IMR-90 (cell line): ENCODE results near the gene TMEM141. TPM values are rescaled to one million over a fixed set of nuclear protein-coding genes. Genes with fewer than 3 reads are reported as not detected.

Experiments used
- ATAC-seq: fragments of 200-7000 bp; cut with Tn5 transposase; 2 replicates; pipeline ENCODE4 v1.9.1; 2020; ENCODE audit warnings: low read depth, mild to moderate bottlenecking, moderate library complexity
- BruUV-seq: library from RNA; stranded (reverse); fragments of 400-500 nt; replicated peaks from 2 replicates; lab custom pipeline; 2021; lab: Mats Ljungman, UMichigan
- CTCF ChIA-PET: fragments of 300-600 bp; formaldehyde crosslinking; extraction: SDS; loops from one replicate; lab custom pipeline; 2021; ENCODE audit warnings: antibody characterized with exemption; lab: Yijun Ruan, JAX
- POLR2A ChIA-PET: fragments of 300-600 bp; sonication (Branson Sonifier 250); formaldehyde crosslinking; loops from one replicate; lab custom pipeline; 2022; ENCODE audit warnings: antibody characterized with exemption; ENCODE audit not compliant: unreplicated experiment; lab: Charles Lee
- DNase-seq: peaks from one replicate; pipeline ENCODE4 v3.0.0; 2013
- H2AFZ ChIP-seq: replicated peaks from 2 replicates; pipeline ENCODE3; 2013; ENCODE audit warnings: low read length, mild to moderate bottlenecking; ENCODE audit not compliant: poor library complexity
- H2AK5ac ChIP-seq: 2 replicates; pipeline ENCODE4 v1.6.1; 2013; ENCODE audit warnings: low read depth, low read length, inconsistent platforms
- H2AK9ac ChIP-seq: replicated peaks from 2 replicates; pipeline ENCODE3; 2013; ENCODE audit warnings: mild to moderate bottlenecking, low read depth, low read length, moderate library complexity; ENCODE audit not compliant: poor library complexity
- H2BK120ac ChIP-seq: 2 replicates; pipeline ENCODE4 v1.6.1; 2013; ENCODE audit warnings: low read depth, low read length, inconsistent platforms
- H2BK15ac ChIP-seq: 3 replicates; pipeline ENCODE4 v1.6.1; 2013; ENCODE audit warnings: low read depth, low read length, inconsistent platforms
- H2BK20ac ChIP-seq: 2 replicates; pipeline ENCODE4 v1.6.1; 2013; ENCODE audit warnings: low read depth, mild to moderate bottlenecking, inconsistent platforms, low read length, moderate library complexity
- H2BK5ac ChIP-seq: 2 replicates; pipeline ENCODE4 v1.6.1; 2013; ENCODE audit warnings: mild to moderate bottlenecking, low read depth, low read length, inconsistent platforms; ENCODE audit not compliant: poor library complexity, severe bottlenecking
- H3K14ac ChIP-seq: replicated peaks from 2 replicates; pipeline ENCODE4 v1.6.1; 2013; ENCODE audit warnings: low read depth, low read length, inconsistent platforms
- H3K18ac ChIP-seq: 2 replicates; pipeline ENCODE4 v1.6.1; 2013; ENCODE audit warnings: low read depth, low read length, control low read depth
- H3K23ac ChIP-seq: 2 replicates; pipeline ENCODE4 v1.6.1; 2013; ENCODE audit warnings: low read depth, low read length, inconsistent platforms
- H3K27ac ChIP-seq: 2 replicates; pipeline ENCODE4 v1.5.1; 2013; ENCODE audit warnings: mild to moderate bottlenecking, control low read depth, low read length; ENCODE audit not compliant: insufficient read depth
- H3K27me3 ChIP-seq: 2 replicates; pipeline ENCODE4 v1.6.1; 2013; ENCODE audit warnings: low read length; ENCODE audit not compliant: control insufficient read depth, insufficient read depth
- H3K36me3 ChIP-seq: 2 replicates; pipeline ENCODE4 v1.6.1; 2013; ENCODE audit warnings: low read length, mixed read lengths; ENCODE audit not compliant: control insufficient read depth, insufficient read depth
- H3K4ac ChIP-seq: 2 replicates; pipeline ENCODE4 v1.6.1; 2013; ENCODE audit warnings: low read depth, low read length, inconsistent platforms
- H3K4me1 ChIP-seq: 2 replicates; pipeline ENCODE4 v1.6.1; 2013; ENCODE audit warnings: low read length, mixed read lengths; ENCODE audit not compliant: control insufficient read depth, insufficient read depth
- H3K4me2 ChIP-seq: 2 replicates; pipeline ENCODE4 v1.6.1; 2013; ENCODE audit warnings: low read depth, mild to moderate bottlenecking, control low read depth, low read length, moderate library complexity
- H3K4me3 ChIP-seq: 2 replicates; pipeline ENCODE4 v1.5.1; 2013; ENCODE audit warnings: low read depth, mild to moderate bottlenecking, control low read depth, low read length, moderate library complexity; ENCODE audit not compliant: insufficient read depth
- H3K56ac ChIP-seq: 2 replicates; pipeline ENCODE4 v1.6.1; 2013; ENCODE audit warnings: low read length, inconsistent platforms; ENCODE audit not compliant: insufficient read depth; ENCODE audit errors: extremely low read depth
- H3K79me1 ChIP-seq, 2 experiments: 2 replicates each; pipeline ENCODE4 v1.6.1; 2013; ENCODE audit warnings: low read length in 2 of 2, inconsistent platforms in 1 of 2, low read depth in 1 of 2
- H3K9ac ChIP-seq: 2 replicates; pipeline ENCODE4 v1.6.1; 2013; ENCODE audit warnings: low read depth, low read length, control low read depth
- H3K9me1 ChIP-seq: 2 replicates; pipeline ENCODE4 v1.6.1; 2013; ENCODE audit warnings: low read length, inconsistent platforms; ENCODE audit not compliant: insufficient read depth
- H3K9me3 ChIP-seq: 2 replicates; pipeline ENCODE4 v1.6.1; 2013; ENCODE audit warnings: low read length; ENCODE audit not compliant: control insufficient read depth, insufficient read depth
- H4K20me1 ChIP-seq: 2 replicates; pipeline ENCODE4 v1.6.1; 2013; ENCODE audit warnings: low read length, inconsistent platforms; ENCODE audit not compliant: insufficient read depth
- H4K5ac ChIP-seq: 2 replicates; pipeline ENCODE4 v1.6.1; 2013; ENCODE audit warnings: mild to moderate bottlenecking, low read depth, low read length, control low read depth
- H4K8ac ChIP-seq, 2 experiments: 2 replicates each; pipeline ENCODE4 v1.6.1; 2013; ENCODE audit warnings: low read depth in 2 of 2, low read length in 2 of 2, control low read depth in 1 of 2, inconsistent platforms in 1 of 2
- H4K91ac ChIP-seq: 2 replicates; pipeline ENCODE4 v1.6.1; 2013; ENCODE audit warnings: low read depth, low read length, inconsistent platforms; ENCODE audit not compliant: insufficient read depth
- BHLHE40 ChIP-seq: fragments of 150-350 bp; IDR thresholded peaks from 2 replicates; pipeline ENCODE4 v1.6.1; 2016; ENCODE audit warnings: mild to moderate bottlenecking, low read depth, low read length
- CEBPB ChIP-seq: IDR thresholded peaks from 2 replicates; pipeline ENCODE4 v1.6.1; 2012; ENCODE audit warnings: low read depth, low read length, improper control_type of control experiment
- CHD1 ChIP-seq: IDR thresholded peaks from 2 replicates; pipeline ENCODE4 v1.6.1; 2012; ENCODE audit warnings: low read depth, low read length, improper control_type of control experiment
- FOS ChIP-seq: fragments of 150-350 bp; IDR thresholded peaks from 2 replicates; pipeline ENCODE4 v1.6.1; 2016; ENCODE audit warnings: low read depth, low read length
- MAFK ChIP-seq: IDR thresholded peaks from 2 replicates; pipeline ENCODE4 v1.6.1; 2012; ENCODE audit warnings: low read depth, low read length, improper control_type of control experiment
- MAZ ChIP-seq: IDR thresholded peaks from 2 replicates; pipeline ENCODE4 v1.6.1; 2012; ENCODE audit warnings: low read depth, mild to moderate bottlenecking, low read length, improper control_type of control experiment, moderate library complexity, borderline replicate concordance
- MXI1 ChIP-seq: IDR thresholded peaks from 2 replicates; pipeline ENCODE4 v1.6.1; 2012; ENCODE audit warnings: low read depth, mild to moderate bottlenecking, low read length, moderate library complexity, borderline replicate concordance
- NFE2L2 ChIP-seq: fragments of 150-350 bp; IDR thresholded peaks from 2 replicates; pipeline ENCODE4 v1.6.1; 2016; ENCODE audit warnings: low read depth, mild to moderate bottlenecking, low read length
- POLR2A ChIP-seq: IDR thresholded peaks from 2 replicates; pipeline ENCODE4 v1.6.1; 2012; ENCODE audit warnings: mild to moderate bottlenecking, low read depth, low read length
- RAD21 ChIP-seq: IDR thresholded peaks from 2 replicates; pipeline ENCODE4 v1.6.1; 2012; ENCODE audit warnings: low read length, improper control_type of control experiment
- RCOR1 ChIP-seq: IDR thresholded peaks from 2 replicates; pipeline ENCODE4 v1.6.1; 2012; ENCODE audit warnings: mild to moderate bottlenecking, low read length, improper control_type of control experiment; ENCODE audit not compliant: insufficient replicate concordance
- RFX5 ChIP-seq: IDR thresholded peaks from 2 replicates; pipeline ENCODE4 v1.8.0; 2012; ENCODE audit warnings: low read depth, mild to moderate bottlenecking, low read length, moderate library complexity
- SMC3 ChIP-seq: fragments of 150-350 bp; IDR thresholded peaks from 2 replicates; pipeline ENCODE4 v1.6.1; 2016; ENCODE audit warnings: low read depth, mild to moderate bottlenecking, antibody characterized with exemption, low read length, moderate library complexity
- WGBS, 2 experiments: methylation state at CpG; one replicate each; pipeline versions ENCODE4 v1.1.5 to v1.1.7; 2013; ENCODE audit warnings: missing lambda C conversion rate in 2 of 2; ENCODE audit not compliant: insufficient read length in 1 of 2; ENCODE audit errors: extremely low coverage in 2 of 2; 5-methylcytosine and 5-hydroxymethylcytosine counted together
- dilution Hi-C: fragments of 300-500 bp; cut with HindIII; formaldehyde crosslinking; loops from one replicate; pipeline ENCODE4 v1.14.3; 2018; ENCODE audit warnings: low sequenced_read_pairs; ENCODE audit not compliant: unreplicated experiment
- in situ Hi-C: fragments of 300-500 bp; cut with MboI; formaldehyde crosslinking; loops from 3 replicates; pipeline ENCODE4 v1.14.3; 2019; ENCODE audit warnings: low sequenced_read_pairs, inconsistent platforms, mixed read lengths
- intact Hi-C: fragments of 100-400 bp; cut with micrococcal nuclease; formaldehyde crosslinking; loops from 2 replicates; pipeline ENCODE4 v1.10.0; 2022
- polyA plus RNA-seq, 3 experiments: library from polyadenylated mRNA; depleted of rRNA; stranded (reverse); fragments of >200 nt; gene quantifications; 2 replicates each; pipeline ENCODE4 v1.2.3, GENCODE V29; 2012; ENCODE audit warnings: low replicate concordance in 1 of 3
- total RNA-seq: library from RNA; depleted of rRNA; stranded (reverse); fragments of >200 nt; gene quantifications from 2 replicates; pipeline ENCODE4 v1.2.3, GENCODE V29; 2012
- TF ChIP-seq, protein P1 (sequence below): fragments of 150-350 bp; IDR thresholded peaks from 2 replicates; pipeline ENCODE4 v1.6.1; 2017; ENCODE audit warnings: mild to moderate bottlenecking, antibody characterized with exemption, low read length, low read depth
- TF ChIP-seq, protein P2 (sequence below): conservative IDR thresholded peaks from 2 replicates; pipeline ENCODE4 v1.5.1; 2012; ENCODE audit warnings: mild to moderate bottlenecking, low read depth, low read length, improper control_type of control experiment
- TF ChIP-seq, protein P3 (sequence below): fragments of 150-350 bp; IDR thresholded peaks from 2 replicates; pipeline ENCODE4 v1.6.1; 2016; ENCODE audit warnings: low read depth, mild to moderate bottlenecking, low read length, moderate library complexity, borderline replicate concordance

Gene TMEM141
- total and polyA plus RNA-seq, 2 of the 4 experiments (the other 2 are of a cell fraction) = 39.1 to 77.8 TPM

DNA sequence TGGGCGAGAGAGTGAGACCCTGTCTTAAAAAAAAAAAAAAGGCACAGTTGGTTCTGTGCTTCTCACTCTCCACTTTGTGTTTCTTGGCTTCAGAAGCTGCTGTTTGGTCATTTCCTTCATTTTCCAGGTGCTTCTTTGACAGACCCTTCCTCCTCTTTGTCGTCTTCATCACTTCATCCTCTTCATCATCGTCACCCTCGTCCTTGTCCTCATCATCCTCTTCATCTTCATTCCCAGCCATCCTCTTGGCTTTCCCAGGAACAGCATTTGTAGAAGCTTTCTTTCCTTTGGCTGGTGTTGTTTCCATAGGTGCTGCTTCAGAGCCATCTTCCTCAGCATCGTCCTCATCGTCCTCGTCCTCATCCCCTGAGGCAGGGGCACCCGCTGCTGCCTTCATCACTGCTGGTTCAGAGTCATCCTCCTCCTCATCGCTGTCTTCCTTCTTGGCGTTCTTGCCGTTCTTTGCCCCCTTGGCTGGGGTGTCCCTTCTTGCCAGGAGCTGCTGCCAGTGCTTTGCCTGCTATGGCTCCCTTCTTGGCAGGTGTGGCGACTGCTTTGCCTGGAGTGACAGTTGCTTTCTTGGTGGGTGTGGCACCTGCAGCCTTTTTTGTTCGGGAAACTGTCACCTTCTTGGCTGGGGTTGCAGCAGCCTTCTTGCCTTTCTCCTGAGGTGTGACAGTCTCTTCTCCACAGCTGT is 23.7 kb downstream of the TMEM141 start:
- no TSS peak for BruUV-seq
- POLR2A ChIA-PET = no interaction called here

More for the DNA sequence above, 23.7 kb downstream of the TMEM141 start:
- TF ChIP-seq MAFK (no peak), BHLHE40 (no peak), RFX5 (no peak), POLR2A (no peak), NFE2L2 (no peak), RAD21 (no peak), FOS (no peak), CHD1 (no peak), MXI1 (no peak), CEBPB (no peak), SMC3 (no peak), MAZ (no peak), RCOR1 (no peak)
- TF ChIP-seq, protein P1, sequence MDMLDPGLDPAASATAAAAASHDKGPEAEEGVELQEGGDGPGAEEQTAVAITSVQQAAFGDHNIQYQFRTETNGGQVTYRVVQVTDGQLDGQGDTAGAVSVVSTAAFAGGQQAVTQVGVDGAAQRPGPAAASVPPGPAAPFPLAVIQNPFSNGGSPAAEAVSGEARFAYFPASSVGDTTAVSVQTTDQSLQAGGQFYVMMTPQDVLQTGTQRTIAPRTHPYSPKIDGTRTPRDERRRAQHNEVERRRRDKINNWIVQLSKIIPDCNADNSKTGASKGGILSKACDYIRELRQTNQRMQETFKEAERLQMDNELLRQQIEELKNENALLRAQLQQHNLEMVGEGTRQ = no peak
- TF ChIP-seq, protein P2, sequence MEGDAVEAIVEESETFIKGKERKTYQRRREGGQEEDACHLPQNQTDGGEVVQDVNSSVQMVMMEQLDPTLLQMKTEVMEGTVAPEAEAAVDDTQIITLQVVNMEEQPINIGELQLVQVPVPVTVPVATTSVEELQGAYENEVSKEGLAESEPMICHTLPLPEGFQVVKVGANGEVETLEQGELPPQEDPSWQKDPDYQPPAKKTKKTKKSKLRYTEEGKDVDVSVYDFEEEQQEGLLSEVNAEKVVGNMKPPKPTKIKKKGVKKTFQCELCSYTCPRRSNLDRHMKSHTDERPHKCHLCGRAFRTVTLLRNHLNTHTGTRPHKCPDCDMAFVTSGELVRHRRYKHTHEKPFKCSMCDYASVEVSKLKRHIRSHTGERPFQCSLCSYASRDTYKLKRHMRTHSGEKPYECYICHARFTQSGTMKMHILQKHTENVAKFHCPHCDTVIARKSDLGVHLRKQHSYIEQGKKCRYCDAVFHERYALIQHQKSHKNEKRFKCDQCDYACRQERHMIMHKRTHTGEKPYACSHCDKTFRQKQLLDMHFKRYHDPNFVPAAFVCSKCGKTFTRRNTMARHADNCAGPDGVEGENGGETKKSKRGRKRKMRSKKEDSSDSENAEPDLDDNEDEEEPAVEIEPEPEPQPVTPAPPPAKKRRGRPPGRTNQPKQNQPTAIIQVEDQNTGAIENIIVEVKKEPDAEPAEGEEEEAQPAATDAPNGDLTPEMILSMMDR = no peak
- TF ChIP-seq, protein P3, sequence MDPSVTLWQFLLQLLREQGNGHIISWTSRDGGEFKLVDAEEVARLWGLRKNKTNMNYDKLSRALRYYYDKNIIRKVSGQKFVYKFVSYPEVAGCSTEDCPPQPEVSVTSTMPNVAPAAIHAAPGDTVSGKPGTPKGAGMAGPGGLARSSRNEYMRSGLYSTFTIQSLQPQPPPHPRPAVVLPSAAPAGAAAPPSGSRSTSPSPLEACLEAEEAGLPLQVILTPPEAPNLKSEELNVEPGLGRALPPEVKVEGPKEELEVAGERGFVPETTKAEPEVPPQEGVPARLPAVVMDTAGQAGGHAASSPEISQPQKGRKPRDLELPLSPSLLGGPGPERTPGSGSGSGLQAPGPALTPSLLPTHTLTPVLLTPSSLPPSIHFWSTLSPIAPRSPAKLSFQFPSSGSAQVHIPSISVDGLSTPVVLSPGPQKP = no peak
- H2AFZ ChIP-seq = no peak overlapping the region
- peaks cover 14% of the 10 kb centered on the region for H3K36me3 ChIP-seq
- in situ Hi-C loops (no loop called here), intact Hi-C loops (no loop called here), dilution Hi-C loops (no loop called here)
- H3K27me3 ChIP-seq = no peaks in the 10 kb centered on the region
- H3K4ac ChIP-seq = no peak overlapping the region
- H3K79me1 ChIP-seq = peaks cover 33 to 53% of the 10 kb centered on the region in 2 experiments
- no peak overlapping the region for H3K23ac ChIP-seq
- 100% methylated on average over 2 to 6 of the region's 13 CpGs for WGBS, 2 experiments
- no peak overlapping the region for H3K9ac ChIP-seq
- no peak overlapping the region for H2BK15ac ChIP-seq
- no peaks in the 10 kb centered on the region for H3K9me3 ChIP-seq
- H3K4me2 ChIP-seq = no peak overlapping the region
- H2BK5ac ChIP-seq = no peak overlapping the region
- no peak overlapping the region for H3K56ac ChIP-seq
- CTCF ChIA-PET = interaction anchor here (0.6 kb wide), 1 partner anchor 451 kb away, joined by 4 read pairs; no protein-coding TSS in a partner anchor
- no peak overlapping the region for H2AK5ac ChIP-seq
- H2BK120ac ChIP-seq = no peak overlapping the region
- no peak overlapping the region for H2BK20ac ChIP-seq
- DNase-seq (no peak), ATAC-seq (no peak)
- H4K8ac ChIP-seq = no peak overlapping the region
- no peak overlapping the region for H4K5ac ChIP-seq
- no peak overlapping the region for H4K91ac ChIP-seq
- H3K4me1 ChIP-seq = peaks cover 2% of the 10 kb centered on the region; the same call in 1 of the 2 replicates
- H3K9me1 ChIP-seq = peaks cover 8% of the 10 kb centered on the region
- no peak overlapping the region for H3K4me3 ChIP-seq
- peaks cover 21% of the 10 kb centered on the region for H4K20me1 ChIP-seq
- no peak overlapping the region for H2AK9ac ChIP-seq
- H3K14ac ChIP-seq = no peak overlapping the region
- no peak overlapping the region for H3K27ac ChIP-seq
- H3K18ac ChIP-seq = no peak overlapping the region
